Body of pancreas (tissue), 4 donors: ENCODE data around the gene SPDYE4. TPM values are rescaled to one million over a fixed set of nuclear protein-coding genes. Genes with fewer than 3 reads are reported as not detected.

ENCODE experiments used
- ATAC-seq: fragments of 150-250 bp; one replicate; pipeline ENCODE4 v1.9.1; 2016
- DNase-seq, 4 donors: peaks; one replicate each; pipeline ENCODE4 v3.0.0-alpha.2; 2019
- H3K27ac ChIP-seq, 4 donors: fragments of 200-600 bp; sonication (generic); 1 replicate in 3 of 4; 2 replicates in 1 of 4; pipeline versions ENCODE4 v1.5.1 to v1.6.1; 2016 to 2019; ENCODE audit warnings: mild to moderate bottlenecking in 1 of 4, mixed read lengths in 1 of 4, moderate library complexity in 1 of 4
- H3K27me3 ChIP-seq, 2 donors: fragments of 200-600 bp; sonication (generic); one replicate each; pipeline ENCODE4 v1.6.0; 2016; ENCODE audit warnings: mild to moderate bottlenecking in 1 of 2
- H3K36me3 ChIP-seq, 2 donors: fragments of 200-600 bp; sonication (generic); replicated peaks in 1 of 2; 2 replicates each; pipeline ENCODE4 v1.5.1; 2016; ENCODE audit warnings: low read depth in 2 of 2; ENCODE audit not compliant: insufficient read depth in 1 of 2
- H3K4me1 ChIP-seq: fragments of 200-600 bp; sonication (generic); one replicate; pipeline ENCODE4 v1.6.0; 2016
- H3K4me3 ChIP-seq, 2 donors: fragments of 200-600 bp; sonication (generic); 1 replicate in 1 of 2; 2 replicates in 1 of 2; pipeline ENCODE4 v1.5.1; 2016 to 2019
- H3K9me3 ChIP-seq, 3 donors: fragments of 200-600 bp; sonication (generic); 1 replicate in 2 of 3; 2 replicates in 1 of 3; pipeline ENCODE4 v1.5.1; 2016
- CTCF ChIP-seq, 7 experiments: fragments of 450-650 bp in 4 of 7; fragments of 200-600 bp in 3 of 7; sonication (generic) in 3 of 7; IDR thresholded peaks; one replicate each; pipeline ENCODE4 v1.5.1; 2016 to 2019; ENCODE audit warnings: antibody characterized with exemption in 7 of 7
- POLR2A ChIP-seq, 3 donors: fragments of 450-650 bp; IDR thresholded peaks; one replicate each; pipeline ENCODE4 v1.6.1; 2016; ENCODE audit warnings: antibody characterized with exemption in 3 of 3, mild to moderate bottlenecking in 2 of 3
- WGBS, 2 donors: methylation state at CpG; one replicate each; pipeline ENCODE4 v1.1.5; 2017; 5-methylcytosine and 5-hydroxymethylcytosine counted together
- intact Hi-C: fragments of 100-400 bp; cut with DNase I; formaldehyde crosslinking; loops from one replicate; pipeline ENCODE4 v1.15.1; 2023
- total RNA-seq, 2 donors: library from RNA; depleted of rRNA; stranded (reverse); fragments of >200 nt; gene quantifications; one replicate each; pipeline ENCODE4 v1.1.0, GENCODE V29; 2016

The SPDYE4 gene
- total RNA-seq, 2 donors from 2014 or later: not detected

- no peak for ATAC-seq
- intact Hi-C loops: no loop called here
- no peak for DNase-seq
- Histone ChIP-seq H3K27me3 (no peaks in the 10 kb centered on the region), H3K27ac (no peak overlapping the region), H3K36me3 (no peaks in the 10 kb centered on the region), H3K9me3 (no peaks in the 10 kb centered on the region), H3K4me1 (no peaks in the 10 kb centered on the region), H3K4me3 (no peak overlapping the region)
- TF ChIP-seq POLR2A (IDR thresholded peaks at IDR 0.05): no peak
- TF ChIP-seq CTCF (IDR thresholded peaks at IDR 0.05): no peak
- 64 to 66% methylated on average over 8 of the region's 8 CpGs for WGBS, 2 donors
Measured at GRCh38 chr17:8754890-8755289, 3.5 kb downstream of the SPDYE4 start.

- ATAC-seq: no peak
- Histone ChIP-seq H3K27me3 (no peaks in the 10 kb centered on the region), H3K36me3 (no peaks in the 10 kb centered on the region), H3K4me1 (no peaks in the 10 kb centered on the region), H3K4me3 (no peak overlapping the region), H3K9me3 (no peaks in the 10 kb centered on the region), H3K27ac (no peak overlapping the region)
- TF ChIP-seq POLR2A (IDR thresholded peaks at IDR 0.05): no peak
- TF ChIP-seq CTCF (IDR thresholded peaks at IDR 0.05): peak in 6 of 7 experiments; percentile 18 to 50 (median 42)
- intact Hi-C loops: no loop called here
- WGBS, 2 donors: 17 to 24% methylated on average over 1 of the region's 1 CpG
- DNase-seq: no peak
Measured at GRCh38 chr17:8753976-8754440, 4.3 kb downstream of the SPDYE4 start.

- no peaks in the 10 kb centered on the region for H3K27me3 ChIP-seq
- intact Hi-C loops: no loop called here
- H3K4me1 ChIP-seq: no peaks in the 10 kb centered on the region
- no peaks in the 10 kb centered on the region for H3K9me3 ChIP-seq
- ATAC-seq (no peak), DNase-seq (no peak)
- H3K27ac ChIP-seq: no peak overlapping the region
- WGBS, 2 donors: 68 to 72% methylated on average over 11 to 12 of the region's 12 CpGs
- TF ChIP-seq POLR2A (IDR thresholded peaks at IDR 0.05): no peak
- no peak for TF ChIP-seq CTCF (IDR thresholded peaks at IDR 0.05)
- H3K4me3 ChIP-seq: no peak overlapping the region
- no peaks in the 10 kb centered on the region for H3K36me3 ChIP-seq
Measured at GRCh38 chr17:8753136-8753975, 5.0 kb downstream of the SPDYE4 start.

- H3K4me1 ChIP-seq: peaks cover 11% of the 10 kb centered on the region
- DNase-seq (no peak), ATAC-seq (no peak)
- TF ChIP-seq POLR2A (IDR thresholded peaks at IDR 0.05) (no peak), CTCF (IDR thresholded peaks at IDR 0.05) (no peak)
- no peak overlapping the region for H3K4me3 ChIP-seq
- intact Hi-C loops: no loop called here
- H3K27me3 ChIP-seq: no peaks in the 10 kb centered on the region
- H3K9me3 ChIP-seq: no peaks in the 10 kb centered on the region
- H3K27ac ChIP-seq: no peak overlapping the region
- WGBS, 2 donors: 55 to 58% methylated on average over 3 of the region's 3 CpGs
- no peaks in the 10 kb centered on the region for H3K36me3 ChIP-seq
Measured at GRCh38 chr17:8749616-8750015, 8.7 kb downstream of the SPDYE4 start.

- Histone ChIP-seq H3K27ac (no peak overlapping the region), H3K36me3 (no peaks in the 10 kb centered on the region), H3K4me1 (peaks cover 11% of the 10 kb centered on the region), H3K9me3 (no peaks in the 10 kb centered on the region), H3K27me3 (no peaks in the 10 kb centered on the region), H3K4me3 (no peak overlapping the region)
- no peak for DNase-seq
- WGBS, 2 donors: 68 to 74% methylated on average over 3 of the region's 3 CpGs
- no peak for ATAC-seq
- intact Hi-C loops: no loop called here
- TF ChIP-seq CTCF (IDR thresholded peaks at IDR 0.05) (no peak), POLR2A (IDR thresholded peaks at IDR 0.05) (no peak)
Measured at GRCh38 chr17:8747742-8748141, 10.6 kb downstream of the SPDYE4 start.
